CD4-positive, alpha-beta T cell (primary cell): ENCODE data around the gene CPVL. TPM values are rescaled to one million over a fixed set of nuclear protein-coding genes. Genes with fewer than 3 reads are reported as not detected.

Experiments
- ATAC-seq: fragments of 200-7000 bp; cut with Tn5 transposase; one replicate; pipeline ENCODE4 v1.10.0; 2022; ENCODE audit warnings: mild to moderate bottlenecking; ENCODE audit not compliant: poor library complexity
- CTCF ChIA-PET: fragments of 350-600 bp; sonication (Branson Sonifier 250); formaldehyde crosslinking; loops from one replicate; lab custom pipeline; 2021; ENCODE audit warnings: antibody characterized with exemption, inconsistent platforms; lab: Charles Lee
- POLR2A ChIA-PET: fragments of 350-600 bp; sonication (Branson Sonifier 250); formaldehyde crosslinking; loops from one replicate; lab custom pipeline; 2021; ENCODE audit warnings: antibody characterized with exemption, inconsistent platforms; lab: Charles Lee
- DNase-seq, 14 experiments: peaks; one replicate each; pipeline ENCODE4 v3.0.0-alpha.2; 2013 to 2020; ENCODE audit warnings: mixed read lengths in 2 of 14
- H3K27ac ChIP-seq, 2 donors: one replicate each; pipeline versions ENCODE4 v1.5.1 to v1.7.0; 2013; ENCODE audit warnings: low read length in 2 of 2, low read depth in 1 of 2, mild to moderate bottlenecking in 1 of 2
- H3K27me3 ChIP-seq, 2 experiments: 1 replicate in 1 of 2; 2 replicates in 1 of 2; pipeline versions ENCODE4 v1.6.1 to v1.7.0; 2013; ENCODE audit warnings: low read length in 2 of 2, control low read depth in 1 of 2, mild to moderate bottlenecking in 1 of 2, moderate library complexity in 1 of 2; ENCODE audit not compliant: insufficient read depth in 2 of 2, control insufficient read depth in 1 of 2
- H3K36me3 ChIP-seq: one replicate; pipeline ENCODE4 v1.6.1; 2013; ENCODE audit warnings: low read length, control low read depth; ENCODE audit not compliant: insufficient read depth
- H3K4me1 ChIP-seq: one replicate; pipeline ENCODE4 v1.6.1; 2013; ENCODE audit warnings: low read length, control low read depth; ENCODE audit not compliant: insufficient read depth
- H3K4me3 ChIP-seq: one replicate; pipeline ENCODE4 v1.5.1; 2013; ENCODE audit warnings: mild to moderate bottlenecking, low read length, moderate library complexity
- H3K9me3 ChIP-seq, 2 experiments: 1 replicate in 1 of 2; 2 replicates in 1 of 2; pipeline versions ENCODE4 v1.6.1 to v1.7.0; 2013; ENCODE audit warnings: low read length in 2 of 2, mild to moderate bottlenecking in 2 of 2, control low read depth in 1 of 2, moderate library complexity in 1 of 2; ENCODE audit not compliant: control insufficient read depth in 1 of 2, insufficient read depth in 1 of 2
- H3K27ac Mint-ChIP-seq: one replicate; pipeline ENCODE4 v1.8.0; 2020; ENCODE audit warnings: mixed read lengths
- H3K27me3 Mint-ChIP-seq: one replicate; pipeline ENCODE4 v1.8.0; 2021; ENCODE audit warnings: mixed read lengths
- H3K36me3 Mint-ChIP-seq: one replicate; pipeline ENCODE4 v1.8.0; 2021; ENCODE audit warnings: low read depth, mixed read lengths
- H3K4me1 Mint-ChIP-seq: one replicate; pipeline ENCODE4 v1.8.0; 2021; ENCODE audit warnings: low read depth, mixed read lengths
- H3K4me3 Mint-ChIP-seq: one replicate; pipeline ENCODE4 v1.8.0; 2020; ENCODE audit warnings: mild to moderate bottlenecking, mixed read lengths
- H3K9me3 Mint-ChIP-seq: one replicate; pipeline ENCODE4 v1.8.0; 2020; ENCODE audit warnings: mixed read lengths
- CTCF ChIP-seq: fragments of 200-600 bp; IDR thresholded peaks from one replicate; pipeline ENCODE4 v1.8.0; 2022; ENCODE audit warnings: antibody characterized with exemption, mild to moderate bottlenecking
- intact Hi-C, 2 experiments: fragments of 100-400 bp; cut with DNase I in 1 of 2; cut with micrococcal nuclease in 1 of 2; formaldehyde crosslinking; loops; one replicate each; pipeline versions ENCODE4 v1.15.1 to v1.9.0; 2023 to 2025; cut with DNase I, micrococcal nuclease
- total RNA-seq, 174 experiments: library from RNA in 2 of 174; stranded (reverse) in 2 of 174; gene quantifications; one replicate each; pipeline ENCODE4 v1.2.3 and lab custom pipeline; 2021 to 2026

The CPVL gene
- total RNA-seq, 2 experiments from 2014 or later = 3.8 to 4.5 TPM

- no peaks in the 10 kb centered on the region for H3K4me1 ChIP-seq
- Mint-ChIP-seq H3K4me3 (no peak overlapping the region), H3K4me1 (no peaks in the 10 kb centered on the region), H3K9me3 (no peaks in the 10 kb centered on the region), H3K36me3 (no peaks in the 10 kb centered on the region), H3K27me3 (peaks cover 2% of the 10 kb centered on the region), H3K27ac (no peak overlapping the region)
- H3K36me3 ChIP-seq = no peaks in the 10 kb centered on the region
- no peak for TF ChIP-seq CTCF
- no peaks in the 10 kb centered on the region for H3K27me3 ChIP-seq
- no peak overlapping the region for H3K27ac ChIP-seq
- CTCF ChIA-PET = no interaction called here
- ATAC-seq (no peak), DNase-seq (no peak)
- no peak overlapping the region for H3K4me3 ChIP-seq
- no peaks in the 10 kb centered on the region for H3K9me3 ChIP-seq
- POLR2A ChIA-PET = no interaction called here
- intact Hi-C loops = loop anchor here in 1 of 2 experiments (10.0 kb wide), 1 partner anchor 150 kb away; no protein-coding TSS in a partner anchor
These were observed 38.3 kb upstream of the CPVL start for GRCh38 chr7:29184599-29184998.

GRCh38 chr7:29179115-29179514 lies 32.8 kb upstream of the CPVL start:
- no peaks in the 10 kb centered on the region for H3K36me3 ChIP-seq
- no peaks in the 10 kb centered on the region for H3K27me3 ChIP-seq
- H3K9me3 Mint-ChIP-seq = no peaks in the 10 kb centered on the region
- ChIA-PET CTCF (no interaction called here), POLR2A (no interaction called here)
- ATAC-seq (no peak), DNase-seq (no peak)
- H3K4me1 Mint-ChIP-seq = peaks cover 7% of the 10 kb centered on the region
- no peak for TF ChIP-seq CTCF
- H3K4me3 ChIP-seq = no peak overlapping the region
- peaks cover 7% of the 10 kb centered on the region for H3K27me3 Mint-ChIP-seq
- intact Hi-C loops = no loop called here
- H3K36me3 Mint-ChIP-seq = no peaks in the 10 kb centered on the region
- H3K9me3 ChIP-seq = no peaks in the 10 kb centered on the region
- no peak overlapping the region for H3K27ac ChIP-seq
- no peak overlapping the region for H3K27ac Mint-ChIP-seq
- no peak overlapping the region for H3K4me3 Mint-ChIP-seq
- H3K4me1 ChIP-seq = no peaks in the 10 kb centered on the region

- Histone ChIP-seq H3K9me3 (no peaks in the 10 kb centered on the region), H3K4me1 (no peaks in the 10 kb centered on the region), H3K27me3 (no peaks in the 10 kb centered on the region), H3K36me3 (no peaks in the 10 kb centered on the region), H3K4me3 (no peak overlapping the region), H3K27ac (no peak overlapping the region)
- H3K36me3 Mint-ChIP-seq = no peaks in the 10 kb centered on the region
- no peak for TF ChIP-seq CTCF
- peaks cover 7% of the 10 kb centered on the region for H3K27me3 Mint-ChIP-seq
- peaks cover 7% of the 10 kb centered on the region for H3K4me1 Mint-ChIP-seq
- intact Hi-C loops = no loop called here
- ChIA-PET POLR2A (no interaction called here), CTCF (no interaction called here)
- H3K4me3 Mint-ChIP-seq = no peak overlapping the region
- H3K9me3 Mint-ChIP-seq = no peaks in the 10 kb centered on the region
- no peak overlapping the region for H3K27ac Mint-ChIP-seq
- peak in 3 of 14 experiments; percentile 27 to 64 (median 56) for DNase-seq
- peak; percentile 29 for ATAC-seq
These were observed 31.7 kb upstream of the CPVL start for GRCh38 chr7:29177963-29178600.
